ENCODE data around the gene CFAP65. TPM values are rescaled to one million over a fixed set of nuclear protein-coding genes. Genes with fewer than 3 reads are reported as not detected.

CFAP65 gene
- total RNA-seq, 1 experiment from 2014 or later: 0.52 TPM

DNA sequence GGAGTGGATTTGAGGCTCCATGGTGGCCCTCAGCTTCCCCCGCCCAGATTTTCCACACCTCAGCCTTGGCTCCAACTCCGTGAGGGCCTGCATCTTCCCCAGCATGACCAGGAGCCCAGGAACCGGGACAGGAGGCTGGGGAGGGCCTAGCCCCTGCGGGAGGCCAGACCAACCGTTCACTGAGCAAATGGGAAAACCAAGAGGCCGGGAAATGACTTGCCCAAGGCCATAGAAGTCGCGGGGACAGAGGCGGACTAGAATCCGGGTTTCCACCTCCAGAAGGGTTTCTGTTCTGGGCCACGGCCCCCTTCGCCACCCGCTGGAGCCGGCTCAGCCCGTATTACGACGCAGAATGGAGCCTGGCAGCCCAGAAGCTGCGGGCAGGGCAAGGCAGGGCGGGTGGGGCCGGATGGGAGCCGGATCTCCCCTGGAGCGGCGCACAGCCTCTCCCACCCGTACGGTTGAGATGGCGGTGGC is 40.2 kb downstream of the CFAP65 start:
- no TSS peak for BruUV-seq (replicated peaks)
- Histone ChIP-seq H3K9me2 (ENCODE audit: insufficient read depth) (no peaks in the 10 kb centered on the region), H3K4me1 (ENCODE audit: control insufficient read depth in 1 of 2, insufficient read depth in 2 of 2, low read length in 2 of 2) (peaks cover 9 to 41% of the 10 kb centered on the region in 2 experiments; a peak in 3 of 4 replicates), H3K9ac (ENCODE audit: low read length) (no peak overlapping the region), H3K9me3 (ENCODE audit: control insufficient read depth in 1 of 2, insufficient read depth in 1 of 2, low read depth in 1 of 2, low read length in 2 of 2) (no peaks in the 10 kb centered on the region), H4K20me1 (ENCODE audit: insufficient read depth) (no peaks in the 10 kb centered on the region), H3K27me3 (ENCODE audit: insufficient read depth, low read length) (no peaks in the 10 kb centered on the region), H3K4me3 (replicated peaks in 1 of 2; ENCODE audit: low read depth in 1 of 2, low read length in 2 of 2) (no peak overlapping the region), H3K27ac (ENCODE audit: low read depth, low read length) (no peak overlapping the region), H3K4me2 (ENCODE audit: low read length) (peak overlapping the region; percentile 96; the same call in 1 of the 2 replicates), H3K79me2 (ENCODE audit: insufficient read depth, low read length) (no peaks in the 10 kb centered on the region), H3K36me3 (ENCODE audit: control insufficient read depth in 1 of 2, insufficient read depth in 2 of 2, low read length in 2 of 2) (no peaks in the 10 kb centered on the region), H2AFZ (ENCODE audit: low read depth, low read length, poor library complexity, severe bottlenecking) (no peak overlapping the region)
- POLR2A ChIA-PET: interaction anchor here (0.9 to 1.6 kb wide), 6 partner anchors 9 to 158 kb away, joined by 3 to 9 read pairs (median 4); no protein-coding TSS in a partner anchor
- DNase-seq (ENCODE audit: low read depth, low spot score) (no peak), ATAC-seq (no peak)
- TF ChIP-seq EZH2phosphoT487 (IDR thresholded peaks at IDR 0.05; ENCODE audit: borderline replicate concordance): no peak
- no peak for TF ChIP-seq ATF3 (IDR thresholded peaks at IDR 0.05)
- no peak for TF ChIP-seq TCF7L2 (IDR thresholded peaks at IDR 0.05; ENCODE audit: borderline replicate concordance, extremely low read depth, insufficient read depth, insufficient read length)
- TF ChIP-seq, protein P1, sequence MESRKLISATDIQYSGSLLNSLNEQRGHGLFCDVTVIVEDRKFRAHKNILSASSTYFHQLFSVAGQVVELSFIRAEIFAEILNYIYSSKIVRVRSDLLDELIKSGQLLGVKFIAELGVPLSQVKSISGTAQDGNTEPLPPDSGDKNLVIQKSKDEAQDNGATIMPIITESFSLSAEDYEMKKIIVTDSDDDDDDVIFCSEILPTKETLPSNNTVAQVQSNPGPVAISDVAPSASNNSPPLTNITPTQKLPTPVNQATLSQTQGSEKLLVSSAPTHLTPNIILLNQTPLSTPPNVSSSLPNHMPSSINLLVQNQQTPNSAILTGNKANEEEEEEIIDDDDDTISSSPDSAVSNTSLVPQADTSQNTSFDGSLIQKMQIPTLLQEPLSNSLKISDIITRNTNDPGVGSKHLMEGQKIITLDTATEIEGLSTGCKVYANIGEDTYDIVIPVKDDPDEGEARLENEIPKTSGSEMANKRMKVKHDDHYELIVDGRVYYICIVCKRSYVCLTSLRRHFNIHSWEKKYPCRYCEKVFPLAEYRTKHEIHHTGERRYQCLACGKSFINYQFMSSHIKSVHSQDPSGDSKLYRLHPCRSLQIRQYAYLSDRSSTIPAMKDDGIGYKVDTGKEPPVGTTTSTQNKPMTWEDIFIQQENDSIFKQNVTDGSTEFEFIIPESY (IDR thresholded peaks at IDR 0.05; ENCODE audit: extremely low read depth, insufficient replicate concordance, low read length): no peak
- TF ChIP-seq REST (IDR thresholded peaks at IDR 0.05; ENCODE audit: low read depth): no peak
- TF ChIP-seq JUND (IDR thresholded peaks at IDR 0.05): no peak
- TF ChIP-seq FOSL1 (IDR thresholded peaks at IDR 0.05; ENCODE audit: low read depth): no peak
- TF ChIP-seq, protein P2, sequence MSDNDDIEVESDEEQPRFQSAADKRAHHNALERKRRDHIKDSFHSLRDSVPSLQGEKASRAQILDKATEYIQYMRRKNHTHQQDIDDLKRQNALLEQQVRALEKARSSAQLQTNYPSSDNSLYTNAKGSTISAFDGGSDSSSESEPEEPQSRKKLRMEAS (IDR thresholded peaks at IDR 0.05): no peak
- no peak for TF ChIP-seq POLR2AphosphoS5 (IDR thresholded peaks at IDR 0.05; ENCODE audit: low read depth, low read length)
- TF ChIP-seq ZNF274 (IDR thresholded peaks at IDR 0.05; ENCODE audit: low read depth, low read length): no peak
- no peak for TF ChIP-seq YY1 (IDR thresholded peaks at IDR 0.05; ENCODE audit: extremely low read depth, insufficient replicate concordance, low read depth, low read length)
- TF ChIP-seq RAD21 (IDR thresholded peaks at IDR 0.05; ENCODE audit: low read depth): no peak
- no peak for TF ChIP-seq EZH2 (IDR thresholded peaks at IDR 0.05)
- no peak for TF ChIP-seq ZFX (IDR thresholded peaks at IDR 0.05)
- no peak for TF ChIP-seq POLR2A (IDR thresholded peaks at IDR 0.05; ENCODE audit: borderline replicate concordance, extremely low read depth, insufficient read depth, insufficient read length)
- TF ChIP-seq SRF (IDR thresholded peaks at IDR 0.05; ENCODE audit: low read depth): no peak
- TF ChIP-seq ELF1 (IDR thresholded peaks at IDR 0.05; ENCODE audit: borderline replicate concordance, low read depth): no peak
- TF ChIP-seq CEBPB (IDR thresholded peaks at IDR 0.05; ENCODE audit: low read depth): no peak
- CTCF ChIA-PET: interaction anchor here (0.8 to 3.5 kb wide), 10 partner anchors 10 to 153 kb away, joined by 4 to 42 read pairs (median 6); partner anchors contain the start of gene CDK5R2
- intact Hi-C loops (cut with micrococcal nuclease): no loop called here
- RAD21 ChIA-PET (ENCODE audit: low non-redundant PET in 1 of 2, low total read pairs in 2 of 2, uncharacterized antibody in 2 of 2, unreplicated experiment in 2 of 2): no interaction called here
